ENCODE data around the gene DOK6.

DOK6 gene

DNA sequence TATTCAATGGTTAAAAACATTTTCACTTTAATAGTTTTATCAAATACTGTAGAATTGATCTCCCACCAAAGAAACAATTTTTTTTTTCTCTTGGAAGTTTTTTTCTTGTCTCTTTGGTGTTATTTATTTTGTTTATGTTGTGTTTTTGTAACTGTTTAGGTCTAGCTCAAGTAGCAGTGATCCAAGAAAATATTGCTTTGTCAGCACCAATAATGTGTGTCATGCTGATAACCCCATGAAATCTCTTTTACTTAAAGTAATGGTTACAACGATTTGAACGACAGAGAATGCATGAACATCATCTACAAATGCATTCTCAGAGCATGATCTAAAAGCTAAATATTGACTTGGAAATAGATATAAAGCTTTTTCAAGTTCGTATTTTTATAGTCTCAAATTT, 122.9 kb downstream of the DOK6 start:
- H3K9ac ChIP-seq (ENCODE audit: low read length), result no peak overlapping the region
- no peak for DNase-seq
- no peaks in the 10 kb centered on the region for H3K79me1 ChIP-seq (replicated peaks; ENCODE audit: low read length, poor library complexity, severe bottlenecking)
- no peak overlapping the region for H2AK5ac ChIP-seq (ENCODE audit: low read length, severe bottlenecking)
- H3K23ac ChIP-seq (ENCODE audit: low read length in 2 of 2), result no peak overlapping the region
- H3K9me3 ChIP-seq (ENCODE audit: control insufficient read depth, low read length), result no peaks in the 10 kb centered on the region
- no peak overlapping the region for H2BK5ac ChIP-seq (ENCODE audit: low read depth, low read length, poor library complexity, severe bottlenecking)
- H4K8ac ChIP-seq (ENCODE audit: low read length), result no peak overlapping the region
- H3K27me3 ChIP-seq (ENCODE audit: control insufficient read depth in 1 of 2, insufficient read depth in 1 of 2, low read length in 2 of 2), result no peaks in the 10 kb centered on the region
- H4K91ac ChIP-seq (ENCODE audit: low read length), result no peak overlapping the region
- no peak overlapping the region for H2BK15ac ChIP-seq (ENCODE audit: low read depth, poor library complexity, severe bottlenecking)
- no peak overlapping the region for H2BK12ac ChIP-seq (ENCODE audit: low read length in 2 of 2)
- WGBS, result 100% methylated on average over 2 of the region's 3 CpGs
- no peak overlapping the region for H3K4me3 ChIP-seq (ENCODE audit: insufficient read depth in 1 of 2, low read depth in 1 of 2, low read length in 2 of 2)
- no peak overlapping the region for H3K27ac ChIP-seq (ENCODE audit: low read length, poor library complexity, severe bottlenecking)
- H3K4ac ChIP-seq (ENCODE audit: low read depth in 1 of 2, low read length in 2 of 2), result no peak overlapping the region
- H3K4me1 ChIP-seq (ENCODE audit: control insufficient read depth, insufficient read depth, low read depth, low read length), result no peaks in the 10 kb centered on the region
- H3K4me2 ChIP-seq (ENCODE audit: low read length, poor library complexity, severe bottlenecking), result no peak overlapping the region
- no peak overlapping the region for H3K14ac ChIP-seq (ENCODE audit: low read length in 2 of 2)
- no peaks in the 10 kb centered on the region for H3K36me3 ChIP-seq (ENCODE audit: control insufficient read depth in 1 of 2, insufficient read depth in 2 of 2, low read depth in 1 of 2, low read length in 2 of 2)
- no peak overlapping the region for H2BK120ac ChIP-seq (ENCODE audit: low read depth, low read length)
- H2AFZ ChIP-seq (ENCODE audit: low read depth, low read length), result no peak overlapping the region
- no peak overlapping the region for H3K18ac ChIP-seq (ENCODE audit: low read depth in 1 of 2, low read length in 2 of 2)

DNA sequence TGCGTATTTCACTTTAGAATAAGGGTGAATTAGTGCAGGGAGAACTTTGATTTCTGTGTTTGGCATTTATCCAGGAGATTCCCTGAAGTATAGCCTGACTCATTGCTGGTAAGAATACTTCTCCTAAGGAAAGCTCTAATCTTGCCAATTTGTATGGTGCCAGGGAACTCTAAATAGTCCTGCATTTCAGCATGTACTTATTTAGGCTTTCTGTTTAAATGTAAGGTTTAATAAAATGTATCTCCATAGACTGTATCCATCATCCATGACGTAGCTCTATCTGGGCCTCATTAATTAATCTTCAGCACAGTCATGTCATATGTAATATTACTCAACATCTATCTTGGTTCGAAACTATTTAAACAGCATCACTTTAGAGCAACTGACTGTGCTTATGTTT, 127.7 kb downstream of the DOK6 start:
- no peak overlapping the region for H3K4me2 ChIP-seq (ENCODE audit: low read length, poor library complexity, severe bottlenecking)
- H2BK120ac ChIP-seq (ENCODE audit: low read depth, low read length), result no peak overlapping the region
- H3K4me3 ChIP-seq (ENCODE audit: insufficient read depth in 1 of 2, low read depth in 1 of 2, low read length in 2 of 2), result no peak overlapping the region
- no peak overlapping the region for H3K14ac ChIP-seq (ENCODE audit: low read length in 2 of 2)
- H2AFZ ChIP-seq (ENCODE audit: low read depth, low read length), result no peak overlapping the region
- DNase-seq, result no peak
- no peaks in the 10 kb centered on the region for H3K27me3 ChIP-seq (ENCODE audit: control insufficient read depth in 1 of 2, insufficient read depth in 1 of 2, low read length in 2 of 2)
- no peaks in the 10 kb centered on the region for H3K79me1 ChIP-seq (replicated peaks; ENCODE audit: low read length, poor library complexity, severe bottlenecking)
- no peak overlapping the region for H3K27ac ChIP-seq (ENCODE audit: low read length, poor library complexity, severe bottlenecking)
- H2BK15ac ChIP-seq (ENCODE audit: low read depth, poor library complexity, severe bottlenecking), result no peak overlapping the region
- no peaks in the 10 kb centered on the region for H3K9me3 ChIP-seq (ENCODE audit: control insufficient read depth, low read length)
- H4K91ac ChIP-seq (ENCODE audit: low read length), result no peak overlapping the region
- H3K36me3 ChIP-seq (ENCODE audit: control insufficient read depth in 1 of 2, insufficient read depth in 2 of 2, low read depth in 1 of 2, low read length in 2 of 2), result no peaks in the 10 kb centered on the region
- H4K8ac ChIP-seq (ENCODE audit: low read length), result no peak overlapping the region
- WGBS, result 90% methylated on average over 3 of the region's 3 CpGs
- no peak overlapping the region for H3K18ac ChIP-seq (ENCODE audit: low read depth in 1 of 2, low read length in 2 of 2)
- H2AK5ac ChIP-seq (ENCODE audit: low read length, severe bottlenecking), result no peak overlapping the region
- H3K23ac ChIP-seq (ENCODE audit: low read length in 2 of 2), result no peak overlapping the region
- H2BK12ac ChIP-seq (ENCODE audit: low read length in 2 of 2), result no peak overlapping the region
- no peak overlapping the region for H3K9ac ChIP-seq (ENCODE audit: low read length)
- H3K4ac ChIP-seq (ENCODE audit: low read depth in 1 of 2, low read length in 2 of 2), result no peak overlapping the region
- H2BK5ac ChIP-seq (ENCODE audit: low read depth, low read length, poor library complexity, severe bottlenecking), result no peak overlapping the region
- H3K4me1 ChIP-seq (ENCODE audit: control insufficient read depth, insufficient read depth, low read depth, low read length), result no peaks in the 10 kb centered on the region

DNA sequence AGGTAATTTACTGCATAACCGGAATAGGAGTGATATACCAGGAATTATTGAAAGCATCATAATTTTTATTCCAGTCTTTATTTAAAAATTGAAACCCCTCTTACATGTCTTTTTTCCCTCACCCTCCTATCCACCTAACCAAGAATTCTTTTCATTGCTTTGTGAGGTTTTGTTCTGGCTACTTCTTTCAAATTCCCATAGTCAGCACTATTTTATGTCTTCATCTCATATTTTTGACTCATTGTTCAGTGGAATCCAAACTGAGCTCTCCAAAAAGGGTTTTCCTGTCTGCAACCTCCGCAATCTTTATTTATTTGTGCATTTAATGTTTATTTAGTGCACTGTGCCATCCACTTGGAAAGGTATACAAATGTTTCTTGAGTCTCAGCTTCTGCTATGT, 128.5 kb downstream of the DOK6 start:
- no peak overlapping the region for H3K4me3 ChIP-seq (ENCODE audit: insufficient read depth in 1 of 2, low read depth in 1 of 2, low read length in 2 of 2)
- H2BK12ac ChIP-seq (ENCODE audit: low read length in 2 of 2), result no peak overlapping the region
- H3K4ac ChIP-seq (ENCODE audit: low read depth in 1 of 2, low read length in 2 of 2), result no peak overlapping the region
- H3K27ac ChIP-seq (ENCODE audit: low read length, poor library complexity, severe bottlenecking), result no peak overlapping the region
- H4K91ac ChIP-seq (ENCODE audit: low read length), result no peak overlapping the region
- H3K27me3 ChIP-seq (ENCODE audit: control insufficient read depth in 1 of 2, insufficient read depth in 1 of 2, low read length in 2 of 2), result no peaks in the 10 kb centered on the region
- H3K14ac ChIP-seq (ENCODE audit: low read length in 2 of 2), result no peak overlapping the region
- no peak overlapping the region for H3K23ac ChIP-seq (ENCODE audit: low read length in 2 of 2)
- H3K18ac ChIP-seq (ENCODE audit: low read depth in 1 of 2, low read length in 2 of 2), result no peak overlapping the region
- H3K4me1 ChIP-seq (ENCODE audit: control insufficient read depth, insufficient read depth, low read depth, low read length), result no peaks in the 10 kb centered on the region
- H2AFZ ChIP-seq (ENCODE audit: low read depth, low read length), result no peak overlapping the region
- H3K9me3 ChIP-seq (ENCODE audit: control insufficient read depth, low read length), result no peaks in the 10 kb centered on the region
- no peak overlapping the region for H4K8ac ChIP-seq (ENCODE audit: low read length)
- H3K79me1 ChIP-seq (replicated peaks; ENCODE audit: low read length, poor library complexity, severe bottlenecking), result no peaks in the 10 kb centered on the region
- 86% methylated on average over 1 of the region's 2 CpGs for WGBS
- H2AK5ac ChIP-seq (ENCODE audit: low read length, severe bottlenecking), result no peak overlapping the region
- no peak overlapping the region for H2BK5ac ChIP-seq (ENCODE audit: low read depth, low read length, poor library complexity, severe bottlenecking)
- H3K9ac ChIP-seq (ENCODE audit: low read length), result no peak overlapping the region
- no peak overlapping the region for H3K4me2 ChIP-seq (ENCODE audit: low read length, poor library complexity, severe bottlenecking)
- H2BK15ac ChIP-seq (ENCODE audit: low read depth, poor library complexity, severe bottlenecking), result no peak overlapping the region
- H3K36me3 ChIP-seq (ENCODE audit: control insufficient read depth in 1 of 2, insufficient read depth in 2 of 2, low read depth in 1 of 2, low read length in 2 of 2), result no peaks in the 10 kb centered on the region
- no peak overlapping the region for H2BK120ac ChIP-seq (ENCODE audit: low read depth, low read length)
- DNase-seq, result no peak

DNA sequence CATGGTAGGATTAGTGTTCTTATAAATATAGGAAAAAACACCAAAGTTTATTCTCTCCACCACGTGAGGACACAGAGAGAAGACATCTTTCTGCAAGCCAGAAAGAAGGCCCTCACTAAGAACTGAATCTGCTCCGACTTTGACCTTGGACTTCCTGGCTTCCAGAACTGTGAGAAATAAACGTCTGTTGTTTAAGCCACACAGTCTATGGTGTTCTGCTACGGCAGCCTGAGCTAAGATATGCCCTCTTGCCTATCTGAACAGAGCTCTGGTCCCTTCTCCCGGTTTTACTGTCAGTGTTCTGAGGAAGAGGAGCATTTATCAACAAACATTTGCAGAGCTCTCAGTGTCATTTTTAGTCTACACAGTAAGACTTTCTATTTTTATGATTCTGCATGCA, 131.3 kb downstream of the DOK6 start:
- H2BK15ac ChIP-seq (ENCODE audit: low read depth, poor library complexity, severe bottlenecking), result no peak overlapping the region
- no peak overlapping the region for H3K23ac ChIP-seq (ENCODE audit: low read length in 2 of 2)
- H2BK120ac ChIP-seq (ENCODE audit: low read depth, low read length), result no peak overlapping the region
- H3K4me2 ChIP-seq (ENCODE audit: low read length, poor library complexity, severe bottlenecking), result no peak overlapping the region
- H3K36me3 ChIP-seq (ENCODE audit: control insufficient read depth in 1 of 2, insufficient read depth in 2 of 2, low read depth in 1 of 2, low read length in 2 of 2), result no peaks in the 10 kb centered on the region
- no peak for DNase-seq
- H3K4ac ChIP-seq (ENCODE audit: low read depth in 1 of 2, low read length in 2 of 2), result no peak overlapping the region
- H3K27ac ChIP-seq (ENCODE audit: low read length, poor library complexity, severe bottlenecking), result no peak overlapping the region
- no peak overlapping the region for H4K91ac ChIP-seq (ENCODE audit: low read length)
- H3K4me3 ChIP-seq (ENCODE audit: insufficient read depth in 1 of 2, low read depth in 1 of 2, low read length in 2 of 2), result no peak overlapping the region
- no peaks in the 10 kb centered on the region for H3K27me3 ChIP-seq (ENCODE audit: control insufficient read depth in 1 of 2, insufficient read depth in 1 of 2, low read length in 2 of 2)
- no peak overlapping the region for H4K8ac ChIP-seq (ENCODE audit: low read length)
- no peaks in the 10 kb centered on the region for H3K9me3 ChIP-seq (ENCODE audit: control insufficient read depth, low read length)
- no peak overlapping the region for H2BK12ac ChIP-seq (ENCODE audit: low read length in 2 of 2)
- no peaks in the 10 kb centered on the region for H3K4me1 ChIP-seq (ENCODE audit: control insufficient read depth, insufficient read depth, low read depth, low read length)
- H3K18ac ChIP-seq (ENCODE audit: low read depth in 1 of 2, low read length in 2 of 2), result no peak overlapping the region
- 75% methylated on average over 4 of the region's 5 CpGs for WGBS
- H2AK5ac ChIP-seq (ENCODE audit: low read length, severe bottlenecking), result no peak overlapping the region
- no peaks in the 10 kb centered on the region for H3K79me1 ChIP-seq (replicated peaks; ENCODE audit: low read length, poor library complexity, severe bottlenecking)
- H3K9ac ChIP-seq (ENCODE audit: low read length), result no peak overlapping the region
- no peak overlapping the region for H2AFZ ChIP-seq (ENCODE audit: low read depth, low read length)
- no peak overlapping the region for H3K14ac ChIP-seq (ENCODE audit: low read length in 2 of 2)
- H2BK5ac ChIP-seq (ENCODE audit: low read depth, low read length, poor library complexity, severe bottlenecking), result no peak overlapping the region
